Prostate gland (tissue), 2 donors: ENCODE results near the gene GTF2A1L. TPM values are rescaled to one million over a fixed set of nuclear protein-coding genes. Genes with fewer than 3 reads are reported as not detected.

Experiments used
- DNase-seq: peaks from one replicate; pipeline ENCODE4 v3.0.0-alpha.2; 2019; ENCODE audit warnings: low spot score
- H3K27ac ChIP-seq, 2 donors: fragments of 200-600 bp; sonication (generic); 2 replicates each; pipeline ENCODE4 v1.5.1; 2017 to 2019
- H3K27me3 ChIP-seq: fragments of 200-600 bp; sonication (generic); replicated peaks from 2 replicates; pipeline ENCODE4 v1.5.1; 2019; ENCODE audit not compliant: insufficient read depth
- H3K36me3 ChIP-seq, 2 donors: fragments of 200-600 bp; sonication (generic); 1 replicate in 1 of 2; 2 replicates in 1 of 2; pipeline versions ENCODE4 v1.5.1 to v1.8.1; 2017 to 2019
- H3K4me1 ChIP-seq: fragments of 200-600 bp; sonication (generic); replicated peaks from 2 replicates; pipeline ENCODE4 v1.5.1; 2019
- H3K4me3 ChIP-seq, 2 donors: fragments of 200-600 bp; sonication (generic); 2 replicates each; pipeline ENCODE4 v1.5.1; 2017 to 2019
- H3K9me3 ChIP-seq: fragments of 200-600 bp; sonication (generic); 2 replicates; pipeline ENCODE4 v1.5.1; 2017
- POLR2A ChIP-seq: fragments of 450-650 bp; IDR thresholded peaks from one replicate; pipeline ENCODE4 v1.6.1; 2016; ENCODE audit warnings: antibody characterized with exemption, mild to moderate bottlenecking
- POLR2AphosphoS5 ChIP-seq: sonication (generic); formaldehyde crosslinking; IDR thresholded peaks from one replicate; pipeline ENCODE4 v1.6.1; 2017; ENCODE audit warnings: antibody characterized with exemption
- WGBS: methylation state at CpG from one replicate; pipeline ENCODE4 v1.1.5; 2018; 5-methylcytosine and 5-hydroxymethylcytosine counted together
- intact Hi-C: fragments of 100-400 bp; cut with DNase I; formaldehyde crosslinking; loops from one replicate; pipeline ENCODE4 v1.14.2; 2022
- total RNA-seq, 2 donors: library from RNA; depleted of rRNA; stranded (reverse); fragments of >200 nt; gene quantifications; one replicate each; pipeline ENCODE4 v1.1.0, GENCODE V29; 2016
- TF ChIP-seq, protein P1 (sequence below), 4 experiments: fragments of 200-600 bp in 2 of 4; fragments of 450-650 bp in 2 of 4; sonication (generic) in 2 of 4; IDR thresholded peaks; 1 replicate in 3 of 4; 2 replicates in 1 of 4; pipeline ENCODE4 v1.5.1; 2016 to 2019; ENCODE audit warnings: antibody characterized with exemption in 4 of 4, mild to moderate bottlenecking in 2 of 4, moderate library complexity in 2 of 4

GTF2A1L gene
- total RNA-seq, 2 donors from 2014 or later, result 0.68 to 3.6 TPM

DNA sequence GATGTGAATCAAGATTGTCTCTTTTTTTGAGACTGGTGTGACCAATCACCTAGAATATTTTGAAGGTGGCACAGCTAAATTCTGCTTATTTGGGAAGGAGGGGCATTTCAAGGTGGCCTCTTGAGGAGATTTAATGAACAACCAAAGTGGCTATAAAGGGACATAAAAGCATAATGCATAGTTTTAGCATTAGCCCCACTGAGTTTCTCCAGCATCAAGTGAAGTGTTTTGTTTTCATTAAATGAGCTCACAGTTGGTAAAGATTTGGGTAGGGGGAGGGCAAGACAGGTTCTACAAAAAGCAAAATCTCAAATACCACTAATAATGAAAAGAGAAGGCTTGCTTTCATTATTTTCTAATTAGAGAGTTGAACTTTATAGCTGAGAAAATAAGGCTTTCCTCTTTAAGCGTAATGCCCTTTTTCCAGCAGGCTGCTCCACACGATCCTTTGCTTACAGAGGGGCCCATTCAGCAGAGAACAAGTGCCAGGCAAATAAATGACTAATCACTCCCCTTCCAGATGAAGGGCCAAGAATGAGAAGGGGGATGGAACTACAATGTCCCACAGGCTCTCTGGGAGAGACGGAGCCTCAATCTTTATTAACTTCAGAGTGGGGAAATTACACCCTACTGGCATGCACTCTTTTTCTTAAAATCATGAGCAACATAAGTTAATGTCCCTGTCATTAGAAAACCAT is 102.0 kb downstream of the GTF2A1L start:
- H3K9me3 ChIP-seq, result no peaks in the 10 kb centered on the region
- DNase-seq, result no peak
- intact Hi-C loops, result no loop called here
- no peak overlapping the region for H3K27ac ChIP-seq
- no peak overlapping the region for H3K4me3 ChIP-seq
- H3K4me1 ChIP-seq, result no peaks in the 10 kb centered on the region
- no peaks in the 10 kb centered on the region for H3K36me3 ChIP-seq
- no peaks in the 10 kb centered on the region for H3K27me3 ChIP-seq
- 56% methylated on average over 3 of the region's 3 CpGs for WGBS
- no peak for TF ChIP-seq POLR2A
- no peak for TF ChIP-seq POLR2AphosphoS5
- TF ChIP-seq, protein P1, sequence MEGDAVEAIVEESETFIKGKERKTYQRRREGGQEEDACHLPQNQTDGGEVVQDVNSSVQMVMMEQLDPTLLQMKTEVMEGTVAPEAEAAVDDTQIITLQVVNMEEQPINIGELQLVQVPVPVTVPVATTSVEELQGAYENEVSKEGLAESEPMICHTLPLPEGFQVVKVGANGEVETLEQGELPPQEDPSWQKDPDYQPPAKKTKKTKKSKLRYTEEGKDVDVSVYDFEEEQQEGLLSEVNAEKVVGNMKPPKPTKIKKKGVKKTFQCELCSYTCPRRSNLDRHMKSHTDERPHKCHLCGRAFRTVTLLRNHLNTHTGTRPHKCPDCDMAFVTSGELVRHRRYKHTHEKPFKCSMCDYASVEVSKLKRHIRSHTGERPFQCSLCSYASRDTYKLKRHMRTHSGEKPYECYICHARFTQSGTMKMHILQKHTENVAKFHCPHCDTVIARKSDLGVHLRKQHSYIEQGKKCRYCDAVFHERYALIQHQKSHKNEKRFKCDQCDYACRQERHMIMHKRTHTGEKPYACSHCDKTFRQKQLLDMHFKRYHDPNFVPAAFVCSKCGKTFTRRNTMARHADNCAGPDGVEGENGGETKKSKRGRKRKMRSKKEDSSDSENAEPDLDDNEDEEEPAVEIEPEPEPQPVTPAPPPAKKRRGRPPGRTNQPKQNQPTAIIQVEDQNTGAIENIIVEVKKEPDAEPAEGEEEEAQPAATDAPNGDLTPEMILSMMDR (IDR thresholded peaks at IDR 0.05), result no peak

DNA sequence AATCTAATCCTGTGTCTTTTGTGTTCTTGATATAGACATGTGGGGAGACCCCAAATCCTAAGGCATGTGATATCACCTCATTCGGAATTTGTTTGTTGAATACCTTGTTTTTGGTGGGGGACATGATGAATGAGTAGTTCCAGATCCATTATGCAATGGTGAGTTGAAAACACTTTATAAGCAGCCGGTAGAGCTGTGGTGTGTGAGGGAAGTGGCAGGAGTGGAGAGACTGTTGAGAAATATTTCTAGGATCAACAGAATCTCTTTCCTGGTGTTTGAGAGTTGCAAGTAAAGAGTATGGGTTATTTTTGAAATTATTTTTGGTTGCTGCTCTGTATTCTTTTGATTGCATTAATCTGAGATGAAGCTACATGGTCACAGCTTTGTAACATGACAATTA is 103.5 kb downstream of the GTF2A1L start:
- H3K36me3 ChIP-seq, result no peaks in the 10 kb centered on the region
- 87% methylated on average over 2 of the region's 2 CpGs for WGBS
- H3K27me3 ChIP-seq, result no peaks in the 10 kb centered on the region
- no peak for TF ChIP-seq POLR2A
- TF ChIP-seq, protein P1 (IDR thresholded peaks at IDR 0.05), result no peak
- no peak for TF ChIP-seq POLR2AphosphoS5
- H3K4me1 ChIP-seq, result no peaks in the 10 kb centered on the region
- H3K9me3 ChIP-seq, result no peaks in the 10 kb centered on the region
- no peak overlapping the region for H3K27ac ChIP-seq
- DNase-seq, result no peak
- intact Hi-C loops, result no loop called here
- H3K4me3 ChIP-seq, result no peak overlapping the region

DNA sequence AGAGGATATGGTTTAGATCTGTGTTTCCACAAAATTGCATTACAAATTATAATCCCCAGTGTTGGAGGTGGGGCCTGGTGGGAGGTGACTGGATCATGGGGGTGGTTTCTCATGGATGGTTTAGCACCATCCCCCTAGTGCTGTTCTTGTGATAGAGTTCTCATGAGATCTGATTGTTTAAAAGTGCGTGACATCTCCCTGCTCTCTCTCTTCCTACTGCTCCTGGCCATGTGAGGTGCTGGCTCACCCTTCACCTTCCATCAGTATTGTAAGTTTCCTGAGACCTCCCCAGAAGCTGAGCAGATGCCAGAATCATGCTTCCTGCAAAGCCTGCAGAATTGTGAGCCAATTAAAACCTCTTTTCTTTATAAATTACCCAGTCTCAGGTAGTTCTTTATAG is 104.7 kb downstream of the GTF2A1L start:
- intact Hi-C loops, result no loop called here
- WGBS, result 92% methylated on average over 1 of the region's 1 CpG
- TF ChIP-seq, protein P1 (IDR thresholded peaks at IDR 0.05), result no peak
- TF ChIP-seq POLR2A, result no peak
- no peak for TF ChIP-seq POLR2AphosphoS5
- H3K4me1 ChIP-seq, result no peaks in the 10 kb centered on the region
- no peak overlapping the region for H3K4me3 ChIP-seq
- H3K27me3 ChIP-seq, result no peaks in the 10 kb centered on the region
- DNase-seq, result no peak
- no peaks in the 10 kb centered on the region for H3K36me3 ChIP-seq
- no peaks in the 10 kb centered on the region for H3K9me3 ChIP-seq
- H3K27ac ChIP-seq, result no peak overlapping the region

DNA sequence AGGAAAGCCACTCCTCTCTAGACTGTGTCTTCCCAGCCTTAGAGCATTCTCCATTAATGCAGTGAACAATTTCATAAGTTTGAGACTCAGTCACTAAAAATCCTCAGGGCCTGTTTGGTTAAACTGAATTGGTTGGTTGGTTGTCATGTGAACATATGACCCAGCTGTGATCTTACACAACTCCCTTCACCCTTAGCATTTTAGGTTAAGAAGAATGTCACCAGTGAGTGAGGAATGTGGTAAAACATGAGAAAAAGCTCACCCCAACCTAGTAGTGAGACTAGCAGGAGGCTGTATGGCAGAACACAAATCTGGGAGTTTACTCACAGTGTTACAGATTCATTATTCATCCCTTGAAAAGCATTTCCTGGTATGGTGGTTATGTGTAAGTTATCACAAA is 105.5 kb downstream of the GTF2A1L start:
- H3K4me3 ChIP-seq, result no peak overlapping the region
- no peaks in the 10 kb centered on the region for H3K4me1 ChIP-seq
- no peak for TF ChIP-seq POLR2A
- TF ChIP-seq POLR2AphosphoS5, result no peak
- TF ChIP-seq, protein P1 (IDR thresholded peaks at IDR 0.05), result no peak
- no peak overlapping the region for H3K27ac ChIP-seq
- no peaks in the 10 kb centered on the region for H3K27me3 ChIP-seq
- DNase-seq, result no peak
- H3K9me3 ChIP-seq, result no peaks in the 10 kb centered on the region
- intact Hi-C loops, result no loop called here
- no peaks in the 10 kb centered on the region for H3K36me3 ChIP-seq

DNA sequence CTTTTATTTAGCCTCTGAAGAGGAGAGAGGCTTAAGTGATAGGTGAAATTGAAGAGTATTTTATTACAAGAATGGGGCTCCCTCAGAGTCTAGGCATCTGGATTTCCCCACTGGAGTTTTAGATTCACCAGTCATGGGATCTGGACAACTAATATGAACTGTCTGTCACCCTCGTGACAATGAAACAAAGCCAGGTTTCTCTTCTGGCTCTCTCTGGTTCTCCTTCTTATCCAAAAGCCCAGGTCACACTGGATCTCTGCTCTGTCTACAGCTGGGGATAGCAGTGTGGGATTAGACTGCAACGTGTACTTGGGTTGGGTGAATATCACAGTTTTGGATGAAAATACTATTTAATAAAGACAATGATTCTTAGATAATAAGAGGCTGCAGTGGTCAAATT is 106.6 kb downstream of the GTF2A1L start:
- TF ChIP-seq POLR2AphosphoS5 (no peak), POLR2A (no peak)
- TF ChIP-seq, protein P1 (IDR thresholded peaks at IDR 0.05), result no peak
- no peaks in the 10 kb centered on the region for H3K9me3 ChIP-seq
- H3K27ac ChIP-seq, result no peak overlapping the region
- H3K4me1 ChIP-seq, result no peaks in the 10 kb centered on the region
- H3K36me3 ChIP-seq, result no peaks in the 10 kb centered on the region
- intact Hi-C loops, result no loop called here
- no peak overlapping the region for H3K4me3 ChIP-seq
- 86% methylated on average over 2 of the region's 2 CpGs for WGBS
- DNase-seq, result no peak
- no peaks in the 10 kb centered on the region for H3K27me3 ChIP-seq
